Smooth muscle cell of trachea (primary cell): ENCODE data around the gene MBOAT2. TPM values are rescaled to one million over a fixed set of nuclear protein-coding genes. Genes with fewer than 3 reads are reported as not detected.

Experiments
- total RNA-seq: library from RNA; depleted of rRNA; stranded (reverse); fragments of >200 nt; gene quantifications from 2 replicates; pipeline ENCODE4 v1.2.1, GENCODE V29; 2014

Gene MBOAT2, protein sequence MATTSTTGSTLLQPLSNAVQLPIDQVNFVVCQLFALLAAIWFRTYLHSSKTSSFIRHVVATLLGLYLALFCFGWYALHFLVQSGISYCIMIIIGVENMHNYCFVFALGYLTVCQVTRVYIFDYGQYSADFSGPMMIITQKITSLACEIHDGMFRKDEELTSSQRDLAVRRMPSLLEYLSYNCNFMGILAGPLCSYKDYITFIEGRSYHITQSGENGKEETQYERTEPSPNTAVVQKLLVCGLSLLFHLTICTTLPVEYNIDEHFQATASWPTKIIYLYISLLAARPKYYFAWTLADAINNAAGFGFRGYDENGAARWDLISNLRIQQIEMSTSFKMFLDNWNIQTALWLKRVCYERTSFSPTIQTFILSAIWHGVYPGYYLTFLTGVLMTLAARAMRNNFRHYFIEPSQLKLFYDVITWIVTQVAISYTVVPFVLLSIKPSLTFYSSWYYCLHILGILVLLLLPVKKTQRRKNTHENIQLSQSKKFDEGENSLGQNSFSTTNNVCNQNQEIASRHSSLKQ
- 73.4 and 78.4 TPM in 2 replicates for total RNA-seq

DNA sequence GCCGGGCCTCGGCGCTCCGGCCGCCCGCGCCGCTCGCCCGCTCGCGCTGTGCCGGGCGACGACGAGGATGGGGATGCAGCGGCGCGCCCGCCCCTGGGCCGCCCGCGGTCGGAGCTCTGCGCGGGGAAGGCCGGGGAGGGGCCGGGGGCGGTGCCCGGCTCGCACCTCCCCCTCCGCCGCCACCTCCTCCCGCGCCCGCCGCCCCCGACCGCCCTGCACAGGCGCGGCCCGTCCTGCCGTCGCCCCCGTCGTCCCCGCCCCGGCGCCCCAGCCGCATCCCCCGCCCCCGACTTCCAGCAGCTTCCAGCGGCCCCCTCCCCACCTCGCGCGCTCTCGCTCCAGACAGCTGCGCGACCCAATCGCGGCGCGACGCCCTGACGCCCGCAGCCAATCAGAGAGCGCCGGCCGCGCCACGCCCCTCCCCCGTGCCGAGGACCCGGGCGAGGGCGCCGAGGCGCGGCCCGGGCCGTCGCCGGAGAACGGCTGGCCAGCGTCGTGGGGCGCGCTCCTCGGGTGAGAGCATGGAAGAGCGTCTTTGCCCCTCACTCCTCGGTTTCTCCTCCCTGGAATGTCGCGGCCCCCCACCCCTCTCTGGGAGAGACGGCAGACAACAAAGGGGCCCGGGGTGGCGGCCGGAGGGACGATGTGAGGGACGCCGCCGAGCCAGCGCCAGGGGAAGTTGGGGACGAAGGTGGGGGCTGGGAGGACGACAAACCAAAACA, at the start of gene MBOAT2:
MBOAT2 (minus strand) TSS at position 69 of the 722 bp plus-strand sequence. CDS start 70 bp downstream, outside the sequence.

DNA sequence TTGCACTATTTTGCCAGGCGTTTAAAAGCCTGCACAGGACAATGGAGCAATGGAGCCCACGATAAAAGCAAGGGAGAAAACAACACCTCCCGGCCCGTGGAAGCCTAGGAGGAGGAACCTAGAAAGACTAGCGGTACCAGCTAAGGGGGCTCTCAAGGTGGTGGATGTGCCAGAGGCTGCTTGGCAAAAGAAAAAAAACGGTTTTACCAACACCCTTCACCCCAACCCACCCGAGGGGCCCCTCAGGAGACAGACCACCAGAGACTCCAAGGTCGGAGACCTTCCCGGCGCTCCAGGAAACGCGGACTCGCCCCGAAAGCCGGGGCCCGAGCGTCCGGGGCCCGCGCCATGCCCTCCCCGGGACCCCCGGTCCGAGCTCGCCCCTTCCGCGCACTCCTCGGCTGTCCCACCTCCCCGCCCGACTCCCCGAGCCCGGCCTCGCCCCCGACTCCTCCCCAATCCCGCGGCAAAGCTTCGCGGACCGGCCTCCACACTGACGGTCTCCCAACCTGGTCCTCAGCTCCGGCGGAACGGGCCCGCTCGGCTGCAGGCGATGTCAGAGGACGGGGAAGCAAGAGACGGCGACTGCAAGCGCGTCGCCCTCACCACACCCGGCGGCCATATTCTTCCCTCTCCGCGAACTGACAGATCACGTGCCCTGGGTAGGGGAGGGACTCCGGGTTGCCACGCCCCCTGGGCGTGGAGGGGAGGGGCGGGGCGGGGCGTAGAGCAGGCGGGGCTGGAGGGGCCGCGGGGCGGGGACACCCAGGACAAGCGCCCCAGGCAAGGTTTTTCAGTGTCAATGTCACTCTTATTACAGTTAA, 166.3 kb downstream of the MBOAT2 start, which contains the start of gene KIDINS220:
KIDINS220 (minus strand) TSS at position 643 of the 824 bp plus-strand sequence. CDS start 10,520 bp downstream, outside the sequence.

Other genes with a start within 250 kb of the MBOAT2 start
- gene KIDINS220, start 166.1 kb downstream of the MBOAT2 start, total RNA-seq: 88.2 and 128 TPM in 2 replicates
- 26.0 and 33.3 TPM in 2 replicates for gene ASAP2, start 203.1 kb upstream of the MBOAT2 start, total RNA-seq